Activated CD8-positive, alpha-beta memory T cell treated with anti-CD3 and anti-CD28 coated beads for 1 hour (primary cell): ENCODE measurements around the gene AXL.
A peak's percentile ranks its signal among the peaks of the same experiment; 100 is the strongest.

Experiments
- DNase-seq, 2 donors: peaks; one replicate each; pipeline ENCODE4 v3.0.0-alpha.2; 2020; ENCODE audit warnings: low read depth in 1 of 2; ENCODE audit errors: extremely low read depth in 1 of 2

Gene AXL

DNA sequence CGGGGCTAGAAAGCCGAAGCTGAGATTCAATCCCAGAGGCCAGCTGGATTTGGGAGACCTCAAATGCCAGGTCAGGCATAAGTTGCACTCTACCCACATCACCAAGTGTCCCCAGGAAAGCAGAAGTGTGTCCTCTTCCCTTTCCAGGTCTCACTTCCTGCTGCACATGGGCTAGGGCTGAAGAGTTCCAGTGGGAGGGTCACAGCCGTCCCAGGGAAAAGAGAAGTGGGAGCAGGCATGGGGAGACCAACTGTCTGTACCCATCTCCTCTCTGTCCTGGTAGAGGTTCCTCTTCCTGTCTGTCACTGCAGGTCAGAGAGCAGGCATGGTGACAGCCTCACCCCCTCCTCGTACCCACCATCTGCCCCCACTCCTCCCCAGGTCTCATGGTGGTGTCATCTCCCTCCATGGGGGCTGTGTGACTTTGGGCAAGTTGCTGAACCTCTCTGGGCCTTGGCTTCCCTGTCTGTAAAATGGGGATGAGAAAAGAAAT, 14.8 kb downstream of the AXL start:
- DNase-seq: no peak

GRCh38 chr19:41234512-41235168, 15.6 kb downstream of the AXL start:
- no peak for DNase-seq

GRCh38 chr19:41235480-41235879, 16.5 kb downstream of the AXL start:
- DNase-seq: no peak

GRCh38 chr19:41238244-41238643, 19.2 kb downstream of the AXL start:
- DNase-seq: no peak

GRCh38 chr19:41239363-41239762, 20.3 kb downstream of the AXL start:
- DNase-seq: no peak

- DNase-seq: no peak
Measured at GRCh38 chr19:41239961-41240574, 21.0 kb downstream of the AXL start.

GRCh38 chr19:41241859-41242258, 22.8 kb downstream of the AXL start:
- DNase-seq: no peak

GRCh38 chr19:41244117-41244516, 25.1 kb downstream of the AXL start:
- DNase-seq: no peak

DNA sequence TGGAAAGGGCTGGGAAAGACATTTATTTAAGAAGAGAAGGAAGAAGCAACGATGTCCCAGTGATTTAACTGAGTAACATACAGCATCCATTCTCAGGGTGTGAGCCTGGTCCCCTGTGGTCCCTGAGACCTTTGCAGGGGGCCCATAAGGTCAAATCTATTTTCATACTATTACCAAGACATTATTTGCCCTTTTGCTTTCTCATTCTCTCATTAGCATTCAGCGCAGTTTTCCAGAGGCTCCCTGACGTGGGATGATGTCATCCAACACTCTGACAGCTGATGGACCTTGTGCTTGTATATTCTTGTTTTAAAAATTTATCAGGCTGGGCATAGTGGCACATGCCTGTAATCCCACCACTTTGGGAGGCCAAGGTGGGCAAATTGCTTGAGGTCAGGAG, 26.8 kb downstream of the AXL start:
- DNase-seq: no peak

DNA sequence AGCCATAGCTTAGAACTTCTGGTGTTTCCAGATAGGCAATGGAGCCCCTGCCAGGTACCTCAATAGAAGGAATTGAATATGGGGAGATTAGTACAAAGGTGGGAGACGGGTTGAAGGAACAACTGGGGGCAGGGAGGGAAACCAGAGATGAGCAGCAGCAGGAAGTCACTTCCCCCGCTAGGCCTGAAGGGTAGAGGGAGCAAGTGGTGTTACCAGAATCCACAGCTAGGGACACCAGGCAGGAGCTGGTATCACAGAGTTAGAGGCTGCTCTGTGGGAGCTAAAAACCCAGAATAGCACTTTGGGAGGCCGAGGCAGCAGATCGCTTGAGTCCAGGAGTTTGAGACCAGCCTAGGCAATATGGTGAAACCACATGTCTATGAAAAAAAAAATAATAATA, 29.9 kb downstream of the AXL start:
- DNase-seq: no peak

GRCh38 chr19:41249707-41250423, 30.8 kb downstream of the AXL start:
- DNase-seq: no peak

GRCh38 chr19:41253660-41254059, 34.6 kb downstream of the AXL start:
- DNase-seq: no peak

- DNase-seq: no peak
Measured at GRCh38 chr19:41255171-41255570, 36.1 kb downstream of the AXL start.

DNA sequence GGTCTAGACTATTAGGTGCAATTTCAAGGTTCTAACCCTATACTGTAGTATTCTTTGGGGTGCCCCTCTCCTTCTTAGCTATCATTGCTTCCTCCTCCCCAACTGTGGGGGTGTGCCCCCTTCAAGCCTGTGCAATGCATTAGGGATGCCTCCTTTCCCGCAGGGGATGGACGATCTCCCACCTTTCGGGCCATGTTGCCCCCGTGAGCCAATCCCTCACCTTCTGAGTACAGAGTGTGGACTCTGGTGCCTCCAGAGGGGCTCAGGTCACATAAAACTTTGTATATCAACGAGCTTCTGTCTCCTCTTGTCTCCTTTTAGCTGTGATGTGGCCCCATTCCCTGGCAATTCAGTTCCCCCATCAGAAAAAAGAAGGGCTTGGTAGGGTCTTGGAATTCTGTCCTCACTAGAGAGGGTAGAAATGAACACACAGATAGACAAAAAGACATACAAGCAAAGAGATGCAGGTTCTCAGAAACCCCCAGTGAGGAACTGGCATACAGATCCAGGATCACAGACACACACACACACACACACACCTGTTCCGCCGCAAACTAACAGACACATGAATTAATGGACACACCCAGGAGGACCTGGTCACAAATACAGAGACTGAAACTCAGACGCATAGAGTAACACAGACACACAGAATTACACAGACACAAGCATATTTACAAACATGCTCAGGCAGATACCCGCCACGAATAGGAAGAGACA, 42.6 kb downstream of the AXL start:
- no peak for DNase-seq

DNA sequence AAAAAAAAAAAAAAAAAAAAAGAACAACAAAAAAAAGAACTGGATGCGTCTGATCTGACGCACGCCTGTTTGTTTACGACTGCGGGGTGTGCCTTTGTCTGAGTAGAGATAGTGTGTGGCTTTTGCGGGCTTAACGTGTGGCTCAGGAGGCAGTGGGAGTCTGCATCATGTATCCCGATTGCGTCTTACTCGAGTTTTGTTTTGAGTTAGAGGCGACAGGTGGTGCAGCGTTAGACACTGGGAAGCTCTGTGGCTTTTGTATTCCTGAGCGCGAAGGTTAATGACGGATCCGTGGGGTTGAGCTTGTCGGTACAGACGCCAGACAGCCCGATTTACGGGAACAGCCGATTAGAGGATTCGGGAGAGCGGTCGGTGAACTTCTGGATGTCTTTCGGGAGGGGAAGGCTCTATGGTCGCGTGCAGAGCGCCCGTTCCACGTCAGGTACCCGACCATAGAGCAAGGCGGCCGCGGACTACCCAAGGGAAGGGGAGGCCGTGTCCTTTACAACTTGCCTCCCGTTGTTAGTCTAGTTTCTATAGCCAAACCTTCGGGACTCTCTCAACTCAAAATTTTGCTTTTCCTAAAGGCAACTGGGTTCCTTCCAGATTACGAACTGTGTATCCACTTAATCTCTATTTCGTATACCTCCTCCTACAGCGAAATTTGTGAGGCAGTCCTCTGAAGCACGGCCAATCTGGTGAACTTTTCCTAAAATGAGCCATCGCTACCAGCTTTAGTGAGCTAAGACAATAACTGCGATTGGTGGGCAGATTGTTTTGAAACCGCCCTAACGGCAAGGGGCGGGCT, 44.2 kb downstream of the AXL start:
- peak; percentile 60 to 81 for DNase-seq

DNA sequence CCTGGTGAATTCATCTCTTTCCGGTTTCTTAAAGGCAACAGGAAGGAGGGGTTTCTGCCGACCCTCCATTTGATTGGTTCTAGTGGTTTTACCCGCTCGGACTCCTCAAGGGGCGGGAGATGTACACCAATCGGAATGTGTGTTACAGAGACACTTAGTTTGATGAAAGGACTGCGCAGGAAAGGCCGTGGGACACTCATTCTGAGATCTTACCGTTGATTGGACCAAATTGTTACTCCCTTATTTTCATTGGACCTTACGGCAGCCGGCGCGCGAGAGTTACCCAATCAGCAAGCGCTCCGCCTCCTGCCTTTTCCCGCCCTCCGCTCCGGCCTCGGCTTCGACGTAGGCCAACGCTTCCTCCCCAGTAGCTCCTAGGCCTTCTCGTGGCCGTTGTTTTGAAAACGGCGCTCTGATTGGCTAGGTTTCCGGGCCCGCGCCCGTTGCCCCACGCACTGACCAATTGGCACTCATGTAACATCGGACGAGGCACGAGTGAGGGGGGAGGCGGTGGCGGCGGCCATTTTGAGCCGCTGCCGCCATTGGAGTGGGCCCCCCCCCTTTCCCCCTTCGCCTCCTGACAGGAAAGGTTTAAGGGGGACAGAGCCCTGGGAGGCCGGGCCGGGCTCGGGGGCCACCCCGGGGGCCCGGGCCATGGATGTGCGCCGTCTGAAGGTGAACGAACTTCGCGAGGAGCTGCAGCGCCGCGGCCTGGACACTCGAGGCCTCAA, 45.0 kb downstream of the AXL start, which contains the start of gene HNRNPUL1:
HNRNPUL1 (plus strand) TSS at position 523 of the 731 bp plus-strand sequence; CDS start at position 655, 132 bp downstream.
- DNase-seq: peak; percentile 98 to 99

GRCh38 chr19:41264581-41265394, 45.8 kb downstream of the AXL start:
- peak; percentile 20 to 29 for DNase-seq

GRCh38 chr19:41265395-41266153, 46.6 kb downstream of the AXL start:
- DNase-seq: no peak
